ENCODE results near the gene CLDN22.

CLDN22 gene

DNA sequence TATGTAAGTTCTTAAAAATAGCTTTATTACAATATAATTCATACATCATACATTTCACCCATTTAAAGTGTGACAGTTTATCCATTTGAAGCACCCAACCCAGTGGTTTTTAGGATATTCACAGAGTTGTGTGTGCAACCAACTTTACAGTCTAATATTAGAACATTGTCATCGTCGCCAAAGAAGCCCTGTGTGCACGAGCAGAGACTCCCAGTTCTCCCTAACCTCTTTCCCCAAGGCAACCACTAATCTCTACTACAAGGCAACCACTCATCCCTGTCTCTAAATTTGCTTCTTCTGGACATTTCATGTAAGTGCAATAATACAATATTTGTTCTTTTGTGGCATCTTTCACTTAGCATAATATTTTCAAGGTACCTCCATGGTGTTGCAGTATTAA, 47.7 kb downstream of the CLDN22 start:
- DNase-seq (ENCODE audit: extremely low read depth, insufficient read length), result no peak
- Histone ChIP-seq H3K27me3 (replicated peaks; ENCODE audit: control insufficient read depth, insufficient read depth, low read length) (no peaks in the 10 kb centered on the region), H3K36me3 (ENCODE audit: control insufficient read depth, insufficient read depth, low read length) (no peaks in the 10 kb centered on the region), H3K4me3 (replicated peaks; ENCODE audit: low read depth, low read length) (no peak overlapping the region)
- TF ChIP-seq, protein P1, sequence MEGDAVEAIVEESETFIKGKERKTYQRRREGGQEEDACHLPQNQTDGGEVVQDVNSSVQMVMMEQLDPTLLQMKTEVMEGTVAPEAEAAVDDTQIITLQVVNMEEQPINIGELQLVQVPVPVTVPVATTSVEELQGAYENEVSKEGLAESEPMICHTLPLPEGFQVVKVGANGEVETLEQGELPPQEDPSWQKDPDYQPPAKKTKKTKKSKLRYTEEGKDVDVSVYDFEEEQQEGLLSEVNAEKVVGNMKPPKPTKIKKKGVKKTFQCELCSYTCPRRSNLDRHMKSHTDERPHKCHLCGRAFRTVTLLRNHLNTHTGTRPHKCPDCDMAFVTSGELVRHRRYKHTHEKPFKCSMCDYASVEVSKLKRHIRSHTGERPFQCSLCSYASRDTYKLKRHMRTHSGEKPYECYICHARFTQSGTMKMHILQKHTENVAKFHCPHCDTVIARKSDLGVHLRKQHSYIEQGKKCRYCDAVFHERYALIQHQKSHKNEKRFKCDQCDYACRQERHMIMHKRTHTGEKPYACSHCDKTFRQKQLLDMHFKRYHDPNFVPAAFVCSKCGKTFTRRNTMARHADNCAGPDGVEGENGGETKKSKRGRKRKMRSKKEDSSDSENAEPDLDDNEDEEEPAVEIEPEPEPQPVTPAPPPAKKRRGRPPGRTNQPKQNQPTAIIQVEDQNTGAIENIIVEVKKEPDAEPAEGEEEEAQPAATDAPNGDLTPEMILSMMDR (IDR thresholded peaks at IDR 0.05; ENCODE audit: insufficient read depth, low read length, poor library complexity, severe bottlenecking), result no peak

DNA sequence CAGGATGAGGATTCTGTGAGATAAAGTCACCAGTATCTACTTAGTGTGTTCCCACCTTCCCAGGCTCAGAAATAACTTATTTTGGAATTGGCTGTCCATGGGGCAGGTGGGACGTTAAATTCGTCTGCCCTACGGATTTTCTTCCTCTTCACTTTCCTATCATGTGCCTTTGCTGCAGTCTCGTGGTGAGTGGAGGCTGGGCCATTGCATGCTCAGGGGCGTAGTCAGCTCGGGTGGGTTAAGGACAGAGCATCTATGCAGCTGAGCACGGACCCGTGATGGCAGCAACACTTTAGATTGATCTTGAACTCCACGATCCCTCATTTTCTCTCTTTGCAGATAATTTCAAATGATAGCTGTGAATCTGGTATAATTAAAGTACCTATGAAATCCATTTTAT, 51.5 kb downstream of the CLDN22 start:
- Histone ChIP-seq H3K4me3 (replicated peaks; ENCODE audit: low read depth, low read length) (no peak overlapping the region), H3K27me3 (replicated peaks; ENCODE audit: control insufficient read depth, insufficient read depth, low read length) (no peaks in the 10 kb centered on the region), H3K36me3 (ENCODE audit: control insufficient read depth, insufficient read depth, low read length) (no peaks in the 10 kb centered on the region)
- TF ChIP-seq, protein P1 (IDR thresholded peaks at IDR 0.05; ENCODE audit: insufficient read depth, low read length, poor library complexity, severe bottlenecking), result no peak
- no peak for DNase-seq (ENCODE audit: extremely low read depth, insufficient read length)

All from GM06990 (cell line).